T-helper 22 cell (primary cell): Measurements from ENCODE around the gene CAPRIN2.

Experiments
- DNase-seq: peaks from one replicate; pipeline ENCODE4 v3.0.0-alpha.2; 2020; ENCODE audit warnings: low read depth

The CAPRIN2 gene

GRCh38 chr12:30700216-30700900, 54.4 kb downstream of the CAPRIN2 start:
- DNase-seq: no peak

- no peak for DNase-seq
Measured at GRCh38 chr12:30698346-30698745, 56.4 kb downstream of the CAPRIN2 start.

GRCh38 chr12:30696943-30697342, 57.8 kb downstream of the CAPRIN2 start:
- DNase-seq: no peak

- DNase-seq: no peak
Measured at GRCh38 chr12:30696486-30696885, 58.3 kb downstream of the CAPRIN2 start.

GRCh38 chr12:30696103-30696408, 58.7 kb downstream of the CAPRIN2 start:
- no peak for DNase-seq

GRCh38 chr12:30695199-30696102, 59.3 kb downstream of the CAPRIN2 start, which contains the start of gene IPO8:
Gene IPO8, minus strand, starts transcription at chr12:30695869. Its CDS starts 222 bp downstream, at chr12:30695647.
- DNase-seq: peak; percentile 79

- no peak for DNase-seq
Measured at GRCh38 chr12:30694412-30695198, 60.1 kb downstream of the CAPRIN2 start.

- DNase-seq: no peak
Measured at GRCh38 chr12:30692470-30692869, 62.3 kb downstream of the CAPRIN2 start.

- no peak for DNase-seq
Measured at GRCh38 chr12:30691122-30691879, 63.5 kb downstream of the CAPRIN2 start.

GRCh38 chr12:30687265-30687986, 67.3 kb downstream of the CAPRIN2 start:
- DNase-seq: no peak

GRCh38 chr12:30679241-30679640, 75.5 kb downstream of the CAPRIN2 start:
- DNase-seq: no peak

- DNase-seq: no peak
Measured at GRCh38 chr12:30678221-30678620, 76.5 kb downstream of the CAPRIN2 start.

- DNase-seq: no peak
Measured at GRCh38 chr12:30661210-30661609, 93.5 kb downstream of the CAPRIN2 start.
